Measurements from ENCODE around the gene FGFR3.

FGFR3 gene

DNA sequence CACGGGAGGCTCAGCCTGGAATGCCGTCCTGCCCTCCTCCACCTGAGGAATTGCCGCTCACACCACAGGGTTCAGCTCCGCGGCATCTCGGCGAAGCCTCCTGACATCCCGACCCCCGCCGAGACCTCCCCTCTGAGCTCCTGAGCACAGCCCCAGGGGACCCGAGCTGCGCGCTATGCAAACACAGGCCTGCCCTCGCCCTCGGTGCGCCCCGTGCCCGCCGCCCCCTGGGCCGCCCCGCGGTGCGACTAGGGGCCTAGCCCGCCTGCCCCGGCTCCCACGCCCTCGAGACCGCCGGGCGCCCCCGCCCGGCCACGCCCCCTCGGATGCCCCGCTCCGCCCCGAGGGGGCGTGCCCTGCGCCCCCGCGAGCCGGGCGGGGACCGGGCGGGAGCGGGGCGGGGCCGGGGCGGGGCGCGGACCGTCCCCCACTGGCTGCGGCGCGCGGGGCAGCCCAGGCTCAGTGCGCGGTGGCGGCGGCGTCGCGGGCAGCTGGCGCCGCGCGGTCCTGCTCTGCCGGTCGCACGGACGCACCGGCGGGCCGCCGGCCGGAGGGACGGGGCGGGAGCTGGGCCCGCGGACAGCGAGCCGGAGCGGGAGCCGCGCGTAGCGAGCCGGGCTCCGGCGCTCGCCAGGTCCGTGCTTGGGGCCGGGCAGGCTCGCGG, at the start of gene FGFR3:
FGFR3 (plus strand) TSS at position 462 of the 664 bp plus-strand sequence. CDS start 642 bp downstream, outside the sequence.
- DNase-seq, result no peak

- DNase-seq, result no peak
Measured at GRCh38 chr4:1743551-1743950, 49.5 kb upstream of the FGFR3 start.

DNA sequence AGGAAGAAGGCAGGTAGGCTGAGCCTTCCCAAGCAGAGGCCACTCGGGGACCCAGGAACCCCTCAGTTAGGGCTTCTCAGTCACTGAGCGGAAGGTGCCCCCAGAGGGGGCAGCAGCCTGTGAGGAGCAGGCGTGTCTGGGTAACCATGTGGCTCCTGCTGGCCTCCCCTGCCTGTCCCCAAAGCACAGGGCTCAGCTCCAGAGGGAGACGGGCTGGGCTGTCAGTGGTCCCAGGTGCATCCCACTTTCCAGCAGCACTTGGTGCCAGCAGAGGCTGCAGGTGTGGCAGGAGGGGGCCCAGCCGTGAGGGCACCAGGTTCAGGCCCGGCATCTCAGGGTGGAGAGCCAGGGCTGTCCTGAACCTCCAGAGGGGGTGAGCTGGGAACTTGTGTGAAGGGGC, 49.1 kb upstream of the FGFR3 start:
- no peak for DNase-seq

DNA sequence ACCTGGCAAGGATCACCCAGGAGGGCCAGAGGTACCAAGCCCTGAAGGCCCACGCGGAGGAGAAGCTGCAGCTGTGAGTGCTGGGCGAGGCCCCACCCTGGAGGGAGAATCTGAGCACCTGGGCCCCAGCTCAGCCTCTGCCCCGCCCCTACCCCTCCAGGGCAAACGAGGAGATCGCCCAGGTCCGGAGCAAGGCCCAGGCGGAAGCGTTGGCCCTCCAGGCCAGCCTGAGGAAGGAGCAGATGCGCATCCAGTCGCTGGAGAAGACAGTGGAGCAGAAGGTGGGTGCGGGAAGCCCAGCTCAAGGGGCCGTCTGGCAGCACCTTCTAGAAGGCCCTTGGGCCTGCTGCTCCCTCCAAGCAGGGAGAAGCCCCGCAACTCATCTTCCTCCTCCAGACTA, 48.5 kb upstream of the FGFR3 start:
- DNase-seq, result no peak

DNA sequence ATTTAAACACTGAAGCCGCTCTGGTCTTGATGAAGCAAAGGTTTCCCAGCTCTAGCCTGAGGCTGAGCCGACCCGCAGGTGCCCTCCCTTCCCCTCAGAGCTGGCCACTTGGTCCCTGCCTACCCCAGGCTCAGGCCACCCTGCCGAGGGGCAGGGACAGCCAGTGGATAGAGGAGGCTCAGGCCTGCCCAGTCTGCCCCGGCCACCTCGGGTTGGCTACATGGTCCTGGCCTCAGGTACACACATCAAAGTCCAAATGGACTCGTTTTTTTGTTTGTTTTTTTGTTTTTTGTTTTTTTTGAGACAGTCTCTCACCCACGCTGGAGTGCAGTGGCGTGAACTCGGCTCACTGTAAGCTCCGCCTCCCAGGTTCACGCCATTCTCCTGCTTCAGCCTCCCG, 47.9 kb upstream of the FGFR3 start:
- no peak for DNase-seq

DNA sequence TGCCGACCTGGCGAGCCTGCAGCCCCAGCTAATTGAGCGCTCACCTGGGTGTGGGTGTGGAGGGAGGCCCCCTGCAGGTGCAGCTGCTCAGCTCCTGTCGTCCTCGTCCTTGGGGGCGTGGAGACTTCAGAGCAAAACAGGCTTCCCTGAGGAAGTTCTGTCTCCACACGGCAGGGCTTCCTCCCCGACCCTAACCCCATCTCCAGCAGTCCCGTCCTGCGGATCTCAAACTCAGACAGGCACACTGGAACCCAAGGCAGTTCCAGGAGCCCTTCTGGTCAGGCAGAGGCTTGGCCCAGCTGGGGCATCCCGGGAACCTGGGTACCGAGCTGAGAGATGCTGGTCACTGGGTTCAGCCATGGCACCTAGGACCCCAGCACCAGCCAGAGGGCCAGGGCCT, 47.4 kb upstream of the FGFR3 start:
- no peak for DNase-seq

GRCh38 chr4:1746265-1746691, 46.8 kb upstream of the FGFR3 start:
- DNase-seq, result peak; percentile 71

- DNase-seq, result no peak
Measured at GRCh38 chr4:1746919-1747602, 46.0 kb upstream of the FGFR3 start.

- DNase-seq, result no peak
Measured at GRCh38 chr4:1747603-1747967, 45.5 kb upstream of the FGFR3 start.

DNA sequence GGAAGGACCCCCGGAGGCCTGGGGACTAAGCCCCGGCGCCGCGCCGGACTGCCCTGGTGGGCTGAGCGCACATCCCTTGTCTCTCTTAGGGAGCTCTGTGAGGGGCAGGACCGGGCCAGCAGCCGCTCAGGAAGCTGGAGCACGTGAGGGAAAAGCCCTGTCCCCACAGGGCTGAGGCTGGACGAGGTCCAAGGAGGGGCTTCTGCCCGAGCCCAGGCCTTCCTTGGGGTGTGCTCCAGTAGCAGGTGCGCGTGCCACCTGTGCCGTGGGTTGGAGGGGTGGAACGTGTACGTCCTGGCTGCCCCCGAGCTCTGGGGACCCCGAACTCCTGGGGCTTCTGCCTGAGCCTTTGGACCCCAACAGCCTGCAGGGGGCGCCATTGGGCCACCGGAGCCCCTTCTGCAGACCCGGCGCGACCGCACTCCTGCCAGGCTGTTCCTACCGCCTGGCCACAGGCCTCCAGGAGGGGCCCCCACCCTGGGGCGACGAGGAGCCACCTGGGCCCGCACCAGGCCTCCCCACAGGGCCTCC, 44.6 kb upstream of the FGFR3 start:
- peak; percentile 74 for DNase-seq

GRCh38 chr4:1749370-1749769, 43.7 kb upstream of the FGFR3 start:
- no peak for DNase-seq

DNA sequence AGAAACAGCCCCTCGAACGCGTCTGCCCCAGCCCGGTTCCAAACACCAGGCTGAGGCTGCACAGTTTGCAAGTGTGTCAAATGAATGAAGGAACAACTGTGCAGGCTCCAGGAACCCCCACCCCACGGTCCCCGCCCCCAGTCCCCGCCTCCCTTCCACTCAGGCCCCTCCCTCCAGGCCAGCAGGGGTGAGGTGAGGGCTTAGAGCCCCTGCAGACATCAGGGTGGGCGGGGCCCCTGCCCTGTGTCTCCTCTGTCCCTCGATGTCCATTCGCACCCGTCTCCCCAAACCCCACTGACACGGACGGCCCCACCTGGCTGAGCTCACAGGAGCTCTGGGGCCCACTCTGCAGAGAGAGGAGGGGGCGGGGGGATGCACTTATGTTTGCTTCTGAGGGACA, 43.3 kb upstream of the FGFR3 start:
- DNase-seq, result no peak

DNA sequence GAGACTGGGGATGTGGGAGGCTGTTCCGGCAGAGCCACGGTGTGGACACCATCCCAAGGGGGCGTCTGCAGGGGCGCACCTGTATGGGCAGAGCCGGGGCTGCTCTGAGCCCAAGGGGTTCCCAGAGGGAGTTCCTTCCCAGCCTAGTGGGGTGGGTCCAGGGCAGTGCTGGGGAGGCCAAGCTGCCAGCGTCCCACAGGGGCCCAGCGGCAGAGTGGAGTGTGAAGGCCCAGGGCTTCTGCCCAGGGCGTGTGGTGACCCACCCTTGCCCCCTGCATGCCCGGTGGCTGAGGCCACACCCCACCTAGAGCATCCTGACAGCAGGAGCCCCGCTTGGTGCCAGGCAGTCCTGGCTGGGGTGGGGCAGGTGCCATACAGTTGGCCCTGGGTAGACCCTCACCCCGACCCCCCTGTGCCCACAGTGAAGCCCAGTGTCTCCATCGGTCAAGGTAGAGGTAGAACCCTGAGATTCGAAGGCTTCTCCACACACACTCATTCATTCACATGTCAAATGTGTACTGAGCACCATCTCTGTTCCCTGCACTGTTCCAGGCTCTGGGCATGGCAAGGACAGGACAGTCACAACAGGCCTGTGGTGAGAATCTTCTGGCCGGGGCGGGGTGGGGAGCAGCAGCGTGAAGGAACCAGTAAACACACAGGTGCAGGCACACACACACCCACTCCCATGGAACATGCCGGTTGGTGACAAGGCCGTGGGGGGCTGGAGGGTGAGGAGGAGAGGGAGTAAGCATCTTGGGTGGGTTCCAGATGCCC, 42.5 kb upstream of the FGFR3 start:
- no peak for DNase-seq

DNA sequence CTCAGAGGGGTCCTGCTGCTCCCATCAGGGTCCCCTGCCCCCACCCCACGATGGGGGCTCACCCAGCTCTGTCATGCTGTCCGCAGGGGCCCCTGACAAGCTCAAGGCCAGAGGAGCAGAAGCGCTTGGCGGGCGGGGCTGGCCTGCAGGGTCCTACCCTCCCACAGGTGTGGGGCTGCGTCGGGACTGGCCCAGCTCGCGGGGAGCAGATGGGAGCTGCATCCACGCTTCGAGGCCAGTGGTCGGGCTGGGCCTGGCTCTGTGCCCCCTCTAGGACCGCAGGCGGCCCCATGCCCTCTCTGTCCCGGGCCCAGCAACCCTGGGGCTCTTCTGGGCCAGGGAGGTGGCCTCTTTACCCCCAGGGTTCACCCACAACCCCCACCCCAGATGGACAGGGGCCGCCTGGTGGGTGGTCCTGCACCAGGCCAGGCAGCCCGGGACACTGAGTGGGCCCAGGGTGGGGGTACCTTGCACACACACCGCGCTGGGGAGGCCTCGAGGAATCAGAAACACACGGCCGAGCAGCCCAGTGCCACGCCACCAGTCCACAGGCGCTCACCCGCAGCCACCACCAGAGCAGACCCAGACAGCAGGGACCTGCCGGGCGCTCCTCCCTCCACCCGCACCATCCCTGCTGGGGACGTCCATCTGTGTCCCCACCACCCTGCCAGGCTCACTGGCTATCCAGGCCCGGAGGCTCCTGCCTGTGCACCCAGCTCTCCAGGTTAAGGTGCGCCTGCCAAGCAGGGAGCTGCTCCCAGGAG, 41.8 kb upstream of the FGFR3 start:
- DNase-seq, result no peak

GRCh38 chr4:1751919-1752283, 41.2 kb upstream of the FGFR3 start:
- DNase-seq, result no peak

DNA sequence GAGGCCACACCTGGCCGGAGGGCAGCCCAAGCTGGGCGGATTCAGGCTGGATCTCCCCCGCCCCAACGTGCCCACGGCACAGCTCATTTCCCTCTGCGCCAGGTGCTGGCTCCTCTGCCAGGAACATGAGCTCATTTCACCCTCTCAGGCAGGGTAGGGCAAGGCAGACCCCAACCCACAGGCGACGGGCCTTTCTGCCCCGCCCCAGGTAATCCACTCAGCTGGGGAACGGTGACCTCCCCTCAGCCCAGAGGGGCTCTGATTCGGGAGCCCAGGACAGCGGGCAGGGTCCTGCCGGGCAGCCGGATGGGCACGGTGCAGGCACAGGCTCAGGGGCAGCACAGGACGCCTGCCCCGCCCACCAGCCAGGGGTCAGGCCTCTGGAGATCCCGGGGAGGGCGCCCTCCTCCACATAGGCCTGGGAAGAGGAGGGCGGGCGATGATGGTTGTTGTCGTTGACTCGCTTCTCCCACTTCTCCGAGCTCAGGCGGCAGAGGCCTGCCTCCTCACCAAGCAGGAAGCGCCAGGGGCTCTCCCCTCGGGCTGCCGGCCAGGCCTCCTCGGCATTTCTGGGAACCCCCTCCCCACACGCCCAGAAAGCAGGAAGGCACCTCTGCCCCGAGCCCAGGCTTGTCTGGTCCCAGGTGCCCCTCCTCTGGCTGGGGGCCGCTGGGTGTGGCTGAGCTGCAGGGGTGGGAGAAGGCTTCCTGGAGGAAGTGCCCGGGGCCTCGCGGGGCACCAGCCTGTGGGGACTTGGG, 40.6 kb upstream of the FGFR3 start:
- no peak for DNase-seq

- no peak for DNase-seq
Measured at GRCh38 chr4:1753294-1753696, 39.8 kb upstream of the FGFR3 start.

DNA sequence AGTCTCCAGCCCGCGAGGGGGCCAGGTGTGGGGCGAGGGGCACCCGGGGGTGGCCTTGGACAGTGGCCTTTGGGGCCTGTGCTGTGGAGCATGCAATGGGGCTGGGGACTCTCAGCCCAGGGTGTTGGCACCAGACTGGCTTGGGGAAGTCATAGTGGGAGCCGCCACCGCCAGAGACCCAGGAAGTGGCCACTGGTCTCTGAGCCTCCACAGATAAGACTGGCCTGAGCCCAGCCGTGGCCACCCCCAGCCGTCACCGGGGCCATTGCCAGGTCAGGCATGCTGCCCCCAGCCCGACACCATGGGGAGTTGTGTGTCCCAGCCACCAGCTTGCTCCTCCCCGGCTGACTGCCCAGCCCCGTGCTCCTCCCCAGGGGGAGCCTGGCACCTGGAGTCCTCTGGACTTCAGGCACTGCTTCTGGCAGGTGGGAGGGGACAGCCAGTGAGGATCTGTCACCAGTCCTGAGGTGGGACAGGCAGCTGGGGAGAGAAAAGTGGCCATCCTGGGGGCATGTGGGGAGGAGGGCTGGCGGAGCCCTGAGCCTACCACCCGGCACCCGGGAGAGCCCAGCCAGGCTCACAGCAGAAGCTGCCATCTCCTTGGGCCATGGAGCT, 39.3 kb upstream of the FGFR3 start:
- no peak for DNase-seq

DNA sequence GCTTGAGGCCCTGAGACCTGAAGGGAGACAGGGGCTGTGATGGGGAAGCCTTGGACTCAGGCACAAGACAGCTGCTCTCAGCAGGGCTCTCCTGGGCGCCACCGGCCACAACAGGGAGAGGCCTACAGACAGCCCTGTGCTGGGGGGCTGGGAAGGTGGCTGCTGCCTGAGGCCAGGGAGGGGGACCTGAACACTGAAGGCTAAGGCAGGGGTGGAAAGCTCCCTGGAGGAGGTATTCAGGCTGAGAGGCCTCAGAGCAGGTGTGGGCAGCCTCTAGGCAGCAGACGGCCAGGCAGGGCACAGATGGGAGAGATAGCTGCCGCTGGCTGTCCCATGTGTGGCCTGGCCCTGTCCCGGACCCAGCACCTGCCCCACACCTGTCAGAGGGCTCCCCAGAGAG, 38.8 kb upstream of the FGFR3 start:
- no peak for DNase-seq

- no peak for DNase-seq
Measured at GRCh38 chr4:1755297-1755696, 37.8 kb upstream of the FGFR3 start.

DNA sequence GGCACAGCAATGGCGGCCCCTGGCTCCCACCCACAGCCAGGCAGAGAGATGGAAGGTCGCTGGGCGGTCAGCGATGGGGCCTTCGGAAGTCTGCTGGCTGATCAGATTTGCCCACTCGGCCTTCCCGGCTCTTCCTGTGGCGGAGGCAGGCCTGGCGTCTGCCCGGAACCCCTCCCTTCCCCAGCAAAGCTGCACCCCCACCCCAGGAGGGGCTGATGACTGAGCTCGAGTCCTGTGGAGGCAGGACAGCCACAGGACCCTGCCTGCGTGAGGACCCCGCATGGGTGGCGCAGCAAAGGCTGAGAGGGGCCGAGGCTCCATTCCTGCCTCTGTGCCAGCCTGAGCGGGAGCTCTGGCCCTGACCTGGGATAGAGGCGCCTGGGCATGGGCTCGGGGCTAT, 37.0 kb upstream of the FGFR3 start:
- DNase-seq, result no peak
